Measurements from ENCODE around the gene PPP1R14B. TPM values are rescaled to one million over a fixed set of nuclear protein-coding genes. Genes with fewer than 3 reads are reported as not detected.

PPP1R14B gene
- total RNA-seq, 1 experiment from 2014 or later = 583 TPM

GRCh38 chr11:64229090-64229743 is 17.5 kb downstream of the PPP1R14B start:
- Mint-ChIP-seq H3K36me3 (ENCODE audit: insufficient read depth, unreplicated experiment) (peaks cover 11% of the 10 kb centered on the region), H3K4me1 (ENCODE audit: insufficient read depth, unreplicated experiment) (peaks cover 14% of the 10 kb centered on the region), H3K4me3 (ENCODE audit: unreplicated experiment) (no peak overlapping the region), H3K27me3 (ENCODE audit: insufficient read depth, unreplicated experiment) (no peaks in the 10 kb centered on the region), H3K9me3 (ENCODE audit: unreplicated experiment) (no peaks in the 10 kb centered on the region), H3K27ac (ENCODE audit: low read depth, unreplicated experiment) (no peak overlapping the region)
- TF ChIP-seq CTCF (IDR thresholded peaks at IDR 0.05; ENCODE audit: unreplicated experiment) = no peak
- intact Hi-C loops (cut with micrococcal nuclease) = no loop called here
- no peak for DNase-seq (ENCODE audit: unreplicated experiment)
- ChIA-PET CTCF (interaction anchor here (1.0 kb wide), 1 partner anchor 74 kb away, joined by 5 read pairs; no protein-coding TSS in a partner anchor), POLR2A (interaction anchor here (1.0 to 11.9 kb wide), 2 partner anchors 14 to 44 kb away, joined by 3 to 122 read pairs; partner anchors contain the start of genes FKBP2 and PPP1R14B)
- TSS peak; percentile 1 for BruUV-seq (replicated peaks)

GRCh38 chr11:64227405-64227956 is 19.3 kb downstream of the PPP1R14B start:
- peaks cover 17% of the 10 kb centered on the region for H3K4me1 Mint-ChIP-seq (ENCODE audit: insufficient read depth, unreplicated experiment)
- CTCF ChIA-PET = interaction anchor here (0.8 to 4.7 kb wide), 7 partner anchors 23 to 106 kb away, joined by 3 to 22 read pairs (median 5); partner anchors contain the start of genes CATSPERZ and STIP1
- POLR2A ChIA-PET = interaction anchor here (0.5 to 11.9 kb wide), 9 partner anchors 13 to 1559 kb away, joined by 3 to 122 read pairs (median 12); partner anchors contain the start of genes FKBP2, HNRNPUL2, PPP1R14B and STIP1
- TF ChIP-seq CTCF (IDR thresholded peaks at IDR 0.05; ENCODE audit: unreplicated experiment) = no peak
- intact Hi-C loops (cut with micrococcal nuclease) = loop anchor here (2.0 kb wide), 1 partner anchor 41 kb away; the partner anchor contains the start of gene STIP1
- H3K4me3 Mint-ChIP-seq (ENCODE audit: unreplicated experiment) = peak overlapping the region; percentile 80
- H3K27ac Mint-ChIP-seq (ENCODE audit: low read depth, unreplicated experiment) = peak overlapping the region; percentile 80
- H3K9me3 Mint-ChIP-seq (ENCODE audit: unreplicated experiment) = no peaks in the 10 kb centered on the region
- peaks cover 6% of the 10 kb centered on the region for H3K36me3 Mint-ChIP-seq (ENCODE audit: insufficient read depth, unreplicated experiment)
- peak; percentile 64 for DNase-seq (ENCODE audit: unreplicated experiment)
- H3K27me3 Mint-ChIP-seq (ENCODE audit: insufficient read depth, unreplicated experiment) = no peaks in the 10 kb centered on the region
- BruUV-seq (replicated peaks) = no TSS peak

GRCh38 chr11:64226507-64227051 is 20.2 kb downstream of the PPP1R14B start:
- BruUV-seq (replicated peaks) = TSS peak; percentile 63
- ChIA-PET POLR2A (interaction anchor here (0.9 to 11.9 kb wide), 20 partner anchors 9 to 1499 kb away, joined by 3 to 122 read pairs (median 4); partner anchors contain the start of genes BAD, ESRRA, FKBP2 and HNRNPUL2), CTCF (interaction anchor here (0.8 to 4.7 kb wide), 8 partner anchors 15 to 105 kb away, joined by 3 to 22 read pairs (median 4); partner anchors contain the start of genes CATSPERZ and STIP1)
- DNase-seq (ENCODE audit: unreplicated experiment) = no peak
- Mint-ChIP-seq H3K36me3 (ENCODE audit: insufficient read depth, unreplicated experiment) (peaks cover 6% of the 10 kb centered on the region), H3K27me3 (ENCODE audit: insufficient read depth, unreplicated experiment) (no peaks in the 10 kb centered on the region), H3K9me3 (ENCODE audit: unreplicated experiment) (no peaks in the 10 kb centered on the region), H3K4me3 (ENCODE audit: unreplicated experiment) (peak overlapping the region; percentile 80), H3K27ac (ENCODE audit: low read depth, unreplicated experiment) (peak overlapping the region; percentile 80), H3K4me1 (ENCODE audit: insufficient read depth, unreplicated experiment) (peaks cover 8% of the 10 kb centered on the region)
- TF ChIP-seq CTCF (IDR thresholded peaks at IDR 0.05; ENCODE audit: unreplicated experiment) = no peak
- intact Hi-C loops (cut with micrococcal nuclease) = loop anchor here (2.0 kb wide), 1 partner anchor 40 kb away; the partner anchor contains the start of gene STIP1

Measured in MCF 10A (cell line).